H1 (cell line): ENCODE measurements around the gene UBE2D3. TPM values are rescaled to one million over a fixed set of nuclear protein-coding genes. Genes with fewer than 3 reads are reported as not detected.

ENCODE experiments used
- CTCF ChIA-PET: fragments of 300-600 bp; sonication (Branson Sonifier 250); formaldehyde crosslinking; loops from one replicate; lab custom pipeline; 2021; ENCODE audit not compliant: partially characterized antibody; lab: Charles Lee
- POLR2A ChIA-PET: fragments of 300-600 bp; sonication (Branson Sonifier 250); formaldehyde crosslinking; loops from one replicate; lab custom pipeline; 2021; ENCODE audit warnings: inconsistent platforms; ENCODE audit not compliant: partially characterized antibody; lab: Charles Lee
- DNase-seq, 2 experiments: peaks; one replicate each; pipeline versions ENCODE4 v3.0.0 to v3.0.0-alpha.2; 2010 to 2022; ENCODE audit warnings: low spot score in 2 of 2, low read depth in 1 of 2, mixed read lengths in 1 of 2
- FAIRE-seq: peaks from 2 replicates; lab custom pipeline; 2011; peaks lifted over from hg19 to GRCh38; lab: Jason Lieb, UNC
- H2AFZ ChIP-seq: 2 replicates; pipeline ENCODE4 v1.8.1; 2012; ENCODE audit warnings: low read length, inconsistent platforms
- H2AK5ac ChIP-seq: 2 replicates; pipeline ENCODE4 v1.6.1; 2013; ENCODE audit warnings: low read depth, low read length
- H2BK120ac ChIP-seq: replicated peaks from 2 replicates; pipeline ENCODE3; 2013; ENCODE audit warnings: low read depth, low read length, inconsistent platforms
- H2BK12ac ChIP-seq: 2 replicates; pipeline ENCODE4 v1.6.1; 2013; ENCODE audit warnings: low read depth, low read length
- H2BK15ac ChIP-seq: 2 replicates; pipeline ENCODE4 v1.6.1; 2013; ENCODE audit warnings: low read length
- H2BK20ac ChIP-seq: 2 replicates; pipeline ENCODE4 v1.6.1; 2013; ENCODE audit warnings: low read length
- H2BK5ac ChIP-seq: 2 replicates; pipeline ENCODE4 v1.6.1; 2013; ENCODE audit warnings: low read depth, low read length
- H3K14ac ChIP-seq: 2 replicates; pipeline ENCODE4 v1.6.1; 2013; ENCODE audit warnings: inconsistent platforms; ENCODE audit not compliant: insufficient read length
- H3K18ac ChIP-seq: 2 replicates; pipeline ENCODE4 v1.6.1; 2013; ENCODE audit warnings: low read length; ENCODE audit errors: extremely low read depth
- H3K23ac ChIP-seq: 2 replicates; pipeline ENCODE4 v1.6.1; 2013; ENCODE audit warnings: inconsistent platforms; ENCODE audit not compliant: insufficient read length
- H3K23me2 ChIP-seq: 2 replicates; pipeline ENCODE4 v1.6.1; 2013; ENCODE audit warnings: low read depth, low read length
- H3K27ac ChIP-seq: 2 replicates; pipeline ENCODE4 v1.6.1; 2011; ENCODE audit warnings: low read depth, low read length, inconsistent platforms
- H3K27me3 ChIP-seq, 4 experiments: replicated peaks in 1 of 4; 1 replicate in 1 of 4; 2 replicates in 3 of 4; pipeline versions ENCODE4 v1.6.1 to v1.8.1; 2011 to 2013; ENCODE audit warnings: low read length in 3 of 4, mild to moderate bottlenecking in 3 of 4, inconsistent platforms in 2 of 4, mixed read lengths in 2 of 4, moderate library complexity in 1 of 4; ENCODE audit not compliant: control insufficient read depth in 3 of 4, insufficient read depth in 3 of 4; ENCODE audit errors: extremely low read depth in 1 of 4
- H3K36me3 ChIP-seq, 4 experiments: 2 replicates each; pipeline versions ENCODE4 v1.6.1 to v1.8.1; 2011 to 2013; ENCODE audit warnings: mild to moderate bottlenecking in 4 of 4, low read length in 3 of 4, moderate library complexity in 2 of 4, control low read depth in 1 of 4, inconsistent platforms in 1 of 4; ENCODE audit not compliant: insufficient read depth in 4 of 4, control insufficient read depth in 2 of 4
- H3K4ac ChIP-seq: replicated peaks from 2 replicates; pipeline ENCODE3; 2013; ENCODE audit warnings: low read length, low read depth, mixed read lengths, inconsistent platforms; ENCODE audit not compliant: insufficient read length
- H3K4me1 ChIP-seq, 4 experiments: replicated peaks in 1 of 4; 1 replicate in 1 of 4; 2 replicates in 3 of 4; pipeline versions ENCODE4 v1.6.1 to v1.8.1; 2011 to 2013; ENCODE audit warnings: low read length in 3 of 4, inconsistent platforms in 2 of 4, mixed read lengths in 1 of 4; ENCODE audit not compliant: insufficient read depth in 4 of 4, control insufficient read depth in 3 of 4
- H3K4me2 ChIP-seq, 2 experiments: 2 replicates each; pipeline versions ENCODE4 v1.6.1 to v1.8.1; 2011 to 2013; ENCODE audit warnings: low read depth in 2 of 2, low read length in 2 of 2, control low read depth in 1 of 2, inconsistent platforms in 1 of 2, mild to moderate bottlenecking in 1 of 2; ENCODE audit not compliant: insufficient read depth in 1 of 2
- H3K4me3 ChIP-seq, 4 experiments: fragments of 200-600, 300-600 bp in 1 of 4; sonication (generic), shearing (Covaris generic), sonication (Bioruptor Twin) in 1 of 4; 2 replicates each; pipeline versions ENCODE4 v1.5.1 to v1.8.1; 2011 to 2016; ENCODE audit warnings: low read length in 4 of 4, low read depth in 3 of 4, control low read depth in 2 of 4, inconsistent platforms in 2 of 4, mild to moderate bottlenecking in 2 of 4, mixed read lengths in 1 of 4, moderate library complexity in 1 of 4; ENCODE audit not compliant: insufficient read depth in 2 of 4; ENCODE audit errors: extremely low read depth in 1 of 4
- H3K56ac ChIP-seq: replicated peaks from 2 replicates; pipeline ENCODE3; 2013; ENCODE audit warnings: low read depth, mild to moderate bottlenecking, mixed read lengths, low read length, inconsistent platforms; ENCODE audit not compliant: insufficient read length
- H3K79me1 ChIP-seq: 2 replicates; pipeline ENCODE4 v1.6.1; 2013; ENCODE audit warnings: low read depth, low read length, control low read depth
- H3K79me2 ChIP-seq, 2 experiments: 2 replicates each; pipeline versions ENCODE4 v1.6.1 to v1.8.1; 2012 to 2013; ENCODE audit warnings: low read length in 2 of 2, mild to moderate bottlenecking in 2 of 2, inconsistent platforms in 1 of 2; ENCODE audit not compliant: insufficient read depth in 2 of 2, control insufficient read depth in 1 of 2
- H3K9ac ChIP-seq, 4 experiments: replicated peaks in 1 of 4; 1 replicate in 1 of 4; 2 replicates in 3 of 4; pipeline versions ENCODE4 v1.6.1 to v1.8.1; 2011 to 2013; ENCODE audit warnings: low read depth in 3 of 4, low read length in 3 of 4, control low read depth in 2 of 4, mild to moderate bottlenecking in 2 of 4, moderate library complexity in 2 of 4, inconsistent platforms in 1 of 4; ENCODE audit errors: extremely low read depth in 1 of 4
- H3K9me3 ChIP-seq, 2 experiments: 2 replicates each; pipeline versions ENCODE4 v1.6.1 to v1.8.1; 2012 to 2013; ENCODE audit warnings: mild to moderate bottlenecking in 2 of 2, moderate library complexity in 2 of 2, control low read depth in 1 of 2, inconsistent platforms in 1 of 2, low read depth in 1 of 2, low read length in 1 of 2, mixed read lengths in 1 of 2; ENCODE audit not compliant: insufficient read depth in 2 of 2
- H4K20me1 ChIP-seq, 2 experiments: replicated peaks in 1 of 2; 2 replicates each; pipeline versions ENCODE3 to v1.8.1; 2011 to 2013; ENCODE audit warnings: inconsistent platforms in 2 of 2, low read length in 2 of 2, mild to moderate bottlenecking in 1 of 2; ENCODE audit not compliant: insufficient read depth in 2 of 2, control insufficient read depth in 1 of 2
- H4K5ac ChIP-seq: 2 replicates; pipeline ENCODE4 v1.6.1; 2013; ENCODE audit warnings: low read length, low read depth, mixed read lengths, inconsistent platforms; ENCODE audit not compliant: insufficient read length
- H4K8ac ChIP-seq: 2 replicates; pipeline ENCODE4 v1.8.0; 2013; ENCODE audit warnings: mild to moderate bottlenecking, moderate library complexity, low read length, inconsistent platforms; ENCODE audit not compliant: insufficient read depth; ENCODE audit errors: extremely low read depth
- H4K91ac ChIP-seq: replicated peaks from 2 replicates; pipeline ENCODE3; 2013; ENCODE audit warnings: low read length, mixed read lengths, inconsistent platforms; ENCODE audit not compliant: insufficient read length
- CBX5 ChIP-seq: fragments of 300-800, 300-1000 bp; sonication (generic); IDR thresholded peaks from 2 replicates; pipeline ENCODE4 v1.7.1; 2016; ENCODE audit warnings: antibody characterized with exemption, low read length, low read depth
- POLR2AphosphoS5 ChIP-seq: IDR thresholded peaks from 2 replicates; pipeline ENCODE4 v1.6.1; 2011; ENCODE audit warnings: low read depth, low read length
- WGBS, 2 experiments: shearing (Covaris generic) in 1 of 2; methylation state at CpG; one replicate each; pipeline versions ENCODE4 v1.1.6 to v1.1.7; 2013 to 2015; ENCODE audit warnings: low lambda C conversion rate in 2 of 2, mixed read lengths in 2 of 2, inconsistent platforms in 1 of 2, low coverage in 1 of 2, missing lambda C conversion rate in 1 of 2; ENCODE audit not compliant: insufficient replicate concordance in 2 of 2, insufficient coverage in 1 of 2, insufficient read length in 1 of 2; ENCODE audit errors: extremely low coverage in 1 of 2, missing lambda C conversion rate in 1 of 2; 5-methylcytosine and 5-hydroxymethylcytosine counted together
- polyA plus RNA-seq, 7 experiments: library from polyadenylated mRNA; depleted of rRNA in 3 of 7; stranded (reverse) in 5 of 7; unstranded in 2 of 7; fragments of >200 nt in 5 of 7; fragments of 200-250 nt in 2 of 7; gene quantifications; 1 replicate in 5 of 7; 2 replicates in 1 of 7; 4 replicates in 1 of 7; pipeline versions ENCODE4 v1.2.1 to v1.2.3, GENCODE V29; 2011 to 2013; ENCODE audit warnings: missing spikeins in 2 of 7, mixed read lengths in 2 of 7
- total RNA-seq: library from RNA; stranded (reverse); fragmentation: NEBNext Ultra II Directional; extraction: Animal tissue kit (Norgen Biotek cat#: 25700); gene quantifications from 2 replicates; pipeline ENCODE4 v1.2.1, GENCODE V29; 2021

The UBE2D3 gene
- total and polyA plus RNA-seq, 2 of the 8 experiments (the other 6 are each of a cell fraction or from before 2014, with no cell fraction given), result 396 to 544 TPM

GRCh38 chr4:102791318-102791835 lies 36.0 kb downstream of the UBE2D3 start:
- Histone ChIP-seq H3K79me2 (no peaks in the 10 kb centered on the region), H2AK5ac (no peak overlapping the region), H3K23ac (no peak overlapping the region), H2BK5ac (no peak overlapping the region), H3K56ac (no peak overlapping the region), H3K14ac (no peak overlapping the region), H3K27me3 (no peaks in the 10 kb centered on the region), H4K5ac (no peak overlapping the region), H3K9ac (no peak overlapping the region), H3K23me2 (no peaks in the 10 kb centered on the region), H2BK15ac (no peak overlapping the region), H3K4me1 (0 out of 7 replicates have a peak, but pooled peaks cover 0 to 3% (median 0%) of the 10 kb centered on the region in 4 experiments), H4K20me1 (peaks cover 3 to 4% of the 10 kb centered on the region in 2 experiments), H2AFZ (no peak overlapping the region), H3K79me1 (no peaks in the 10 kb centered on the region), H2BK12ac (no peak overlapping the region), H2BK120ac (no peak overlapping the region), H3K9me3 (no peaks in the 10 kb centered on the region), H4K8ac (peak overlapping the region; percentile 1; the same call in 1 of the 2 replicates), H3K4ac (no peak overlapping the region), H2BK20ac (no peak overlapping the region), H4K91ac (no peak overlapping the region), H3K4me3 (no peak overlapping the region), H3K36me3 (peaks cover 0 to 13% (median 4%) of the 10 kb centered on the region in 4 experiments; a peak in 3 of 8 replicates), H3K27ac (no peak overlapping the region), H3K4me2 (no peak overlapping the region), H3K18ac (no peak overlapping the region)
- DNase-seq, result no peak
- WGBS, 2 experiments, result 89% methylated on average over 7 of the region's 7 CpGs; no CpG with 5 or more reads in 1 of the 2 experiments
- no peak for TF ChIP-seq CBX5
- TF ChIP-seq POLR2AphosphoS5, result peak; percentile 59; the same call in 1 of the 2 replicates
- FAIRE-seq, result no peak
- POLR2A ChIA-PET, result interaction anchor here (1.2 to 4.9 kb wide), 12 partner anchors 9 to 174 kb away, joined by 3 to 36 read pairs (median 5); partner anchors contain the start of genes MANBA and UBE2D3
- CTCF ChIA-PET, result interaction anchor here (1.8 kb wide), 1 partner anchor 241 kb away, joined by 4 read pairs; no protein-coding TSS in a partner anchor
